D721Med (cell line): Measurements from ENCODE around the gene C14orf132.

Experiments used
- DNase-seq: peaks from one replicate; pipeline ENCODE4 v3.0.0; 2011; ENCODE audit warnings: low spot score; ENCODE audit not compliant: insufficient read length
- FAIRE-seq: peaks from 2 replicates; lab custom pipeline; 2011; peaks lifted over from hg19 to GRCh38; lab: Jason Lieb, UNC
- TF ChIP-seq, protein P1 (sequence below): IDR thresholded peaks from 2 replicates; pipeline ENCODE4 v1.5.1; 2012; ENCODE audit warnings: mild to moderate bottlenecking, control low read depth; ENCODE audit not compliant: insufficient read depth; ENCODE audit errors: missing control alignments

C14orf132 gene

DNA sequence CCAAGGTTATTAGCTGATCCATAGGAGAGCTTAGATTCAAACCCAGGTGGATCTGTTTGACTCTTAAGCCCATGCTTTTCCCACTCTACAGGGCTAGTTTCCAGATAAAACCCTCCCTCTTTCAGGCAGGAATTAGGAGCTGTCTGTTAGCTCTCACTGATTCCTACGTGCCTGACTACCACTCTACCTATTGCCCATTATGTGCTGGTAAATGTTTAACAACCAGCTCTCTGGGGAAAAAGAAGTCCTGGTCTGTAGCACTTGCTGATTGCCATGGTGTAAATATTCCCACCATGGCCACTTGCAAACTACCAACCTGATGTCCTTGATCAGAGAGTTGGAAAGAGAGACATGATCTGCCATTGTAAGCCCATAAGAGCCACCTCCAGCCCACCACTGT, 100.0 kb downstream of the C14orf132 start:
- TF ChIP-seq, protein P1, sequence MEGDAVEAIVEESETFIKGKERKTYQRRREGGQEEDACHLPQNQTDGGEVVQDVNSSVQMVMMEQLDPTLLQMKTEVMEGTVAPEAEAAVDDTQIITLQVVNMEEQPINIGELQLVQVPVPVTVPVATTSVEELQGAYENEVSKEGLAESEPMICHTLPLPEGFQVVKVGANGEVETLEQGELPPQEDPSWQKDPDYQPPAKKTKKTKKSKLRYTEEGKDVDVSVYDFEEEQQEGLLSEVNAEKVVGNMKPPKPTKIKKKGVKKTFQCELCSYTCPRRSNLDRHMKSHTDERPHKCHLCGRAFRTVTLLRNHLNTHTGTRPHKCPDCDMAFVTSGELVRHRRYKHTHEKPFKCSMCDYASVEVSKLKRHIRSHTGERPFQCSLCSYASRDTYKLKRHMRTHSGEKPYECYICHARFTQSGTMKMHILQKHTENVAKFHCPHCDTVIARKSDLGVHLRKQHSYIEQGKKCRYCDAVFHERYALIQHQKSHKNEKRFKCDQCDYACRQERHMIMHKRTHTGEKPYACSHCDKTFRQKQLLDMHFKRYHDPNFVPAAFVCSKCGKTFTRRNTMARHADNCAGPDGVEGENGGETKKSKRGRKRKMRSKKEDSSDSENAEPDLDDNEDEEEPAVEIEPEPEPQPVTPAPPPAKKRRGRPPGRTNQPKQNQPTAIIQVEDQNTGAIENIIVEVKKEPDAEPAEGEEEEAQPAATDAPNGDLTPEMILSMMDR = no peak
- no peak for DNase-seq
- FAIRE-seq = no peak

DNA sequence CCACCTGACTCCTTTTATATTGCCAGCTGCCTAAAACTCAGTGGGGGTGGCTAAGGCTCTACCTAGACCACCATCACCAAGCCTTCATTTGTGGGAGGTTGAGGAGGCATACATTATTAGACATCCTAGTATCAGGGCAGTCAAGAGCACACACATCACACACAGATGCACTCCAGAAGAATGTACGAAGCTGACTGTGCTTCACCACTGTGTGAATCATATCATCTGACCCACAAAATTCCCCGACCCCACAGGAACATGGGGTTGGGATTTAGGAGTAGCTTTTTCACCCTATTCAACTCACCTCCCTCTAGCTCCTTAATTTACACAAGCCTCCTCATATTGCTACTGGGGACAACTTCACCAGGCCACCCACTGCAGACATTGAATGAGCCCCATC, 100.7 kb downstream of the C14orf132 start:
- TF ChIP-seq, protein P1 = no peak
- FAIRE-seq (no peak), DNase-seq (no peak)

DNA sequence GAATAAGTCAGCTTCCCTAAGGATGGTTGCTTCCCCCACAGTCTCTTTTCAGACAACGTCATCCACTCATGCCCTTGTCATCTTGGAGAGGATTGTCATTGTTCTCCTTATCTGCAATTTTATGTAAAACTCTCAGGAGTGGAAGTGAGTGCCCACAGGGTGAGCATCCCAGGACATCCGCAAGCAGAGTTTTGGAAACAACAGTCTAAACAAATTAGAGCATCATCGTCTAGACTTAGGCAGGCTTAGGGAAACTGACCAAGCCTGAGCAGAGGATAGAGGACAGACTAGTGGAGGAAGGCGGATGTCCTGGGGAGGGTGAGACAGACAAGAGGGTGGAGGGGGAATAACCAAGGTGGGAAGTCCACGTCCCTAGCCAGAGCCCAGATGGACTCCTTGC, 101.8 kb downstream of the C14orf132 start:
- TF ChIP-seq, protein P1 = no peak
- DNase-seq = no peak
- no peak for FAIRE-seq
